HepG2 (cell line): ENCODE measurements around the gene HEXIM1. TPM values are rescaled to one million over a fixed set of nuclear protein-coding genes. Genes with fewer than 3 reads are reported as not detected.

Experiments
- ATAC-seq: fragments of 200-7000 bp; cut with Tn5 transposase; 3 replicates; pipeline ENCODE4 v1.9.1; 2020; ENCODE audit warnings: mild to moderate bottlenecking, moderate library complexity
- BruUV-seq: library from RNA; stranded (reverse); fragments of 400-500 nt; replicated peaks from 2 replicates; lab custom pipeline; 2021; lab: Mats Ljungman, UMichigan
- CTCF ChIA-PET: fragments of 300-600 bp; formaldehyde crosslinking; extraction: SDS; loops from one replicate; lab custom pipeline; 2021; ENCODE audit warnings: low total read pairs, inconsistent platforms, low intra/inter-chr PET ratio; lab: Yijun Ruan, JAX
- POLR2A ChIA-PET: fragments of 350-600 bp; sonication (Branson Sonifier 250); formaldehyde crosslinking; loops from one replicate; lab custom pipeline; 2020; ENCODE audit warnings: antibody characterized with exemption, inconsistent platforms; lab: Yijun Ruan, JAX
- DNase-seq: peaks from one replicate; pipeline ENCODE4 v3.0.0-alpha.2; 2015; ENCODE audit warnings: low spot score
- FAIRE-seq: peaks from 3 replicates; lab custom pipeline; 2011; peaks lifted over from hg19 to GRCh38; lab: Jason Lieb, UNC
- H2AFZ ChIP-seq: one replicate; pipeline ENCODE4 v1.6.1; 2011; ENCODE audit warnings: low read length, inconsistent platforms
- H3K27ac ChIP-seq: fragments of 300-600 bp; 3 replicates; pipeline ENCODE4 v1.8.0; 2011; ENCODE audit warnings: mixed run types, mild to moderate bottlenecking, mixed read lengths, low read length, inconsistent platforms; ENCODE audit not compliant: insufficient read depth; ENCODE audit errors: extremely low read length
- H3K27me3 ChIP-seq, 2 experiments: fragments of 200-600 bp in 1 of 2; 2 replicates in 1 of 2; 3 replicates in 1 of 2; pipeline versions ENCODE4 v1.6.0 to v1.8.0; 2011; ENCODE audit warnings: low read length in 2 of 2, mild to moderate bottlenecking in 2 of 2, moderate library complexity in 2 of 2, inconsistent platforms in 1 of 2; ENCODE audit not compliant: insufficient read depth in 2 of 2, control insufficient read depth in 1 of 2
- H3K36me3 ChIP-seq, 2 experiments: fragments of 200-600 bp in 1 of 2; replicated peaks in 1 of 2; 2 replicates in 1 of 2; 3 replicates in 1 of 2; pipeline versions ENCODE4 v1.5.1 to v1.8.0; 2011; ENCODE audit warnings: low read length in 2 of 2, inconsistent platforms in 1 of 2; ENCODE audit not compliant: insufficient read depth in 2 of 2, control insufficient read depth in 1 of 2
- H3K4me1 ChIP-seq: 2 replicates; pipeline ENCODE4 v1.5.1; 2012; ENCODE audit warnings: low read length, inconsistent platforms; ENCODE audit not compliant: insufficient read depth
- H3K4me2 ChIP-seq: 2 replicates; pipeline ENCODE4 v1.6.0; 2011; ENCODE audit warnings: low read depth, low read length, inconsistent platforms
- H3K4me3 ChIP-seq, 3 experiments: fragments of 200-600 bp in 1 of 3; sonication (generic), shearing (Covaris generic) in 1 of 3; replicated peaks in 1 of 3; 2 replicates each; pipeline ENCODE4 v1.5.1; 2011 to 2016; ENCODE audit warnings: low read length in 3 of 3, inconsistent platforms in 2 of 3, low read depth in 2 of 3, mild to moderate bottlenecking in 2 of 3, control low read depth in 1 of 3, mixed read lengths in 1 of 3; ENCODE audit not compliant: insufficient read depth in 1 of 3
- H3K79me2 ChIP-seq: one replicate; pipeline ENCODE4 v1.6.1; 2011; ENCODE audit warnings: low read length, inconsistent platforms; ENCODE audit not compliant: insufficient read depth
- H3K9ac ChIP-seq: 2 replicates; pipeline ENCODE4 v1.6.0; 2011; ENCODE audit warnings: mild to moderate bottlenecking, low read depth, low read length, inconsistent platforms; ENCODE audit not compliant: insufficient read depth
- H3K9me3 ChIP-seq: 2 replicates; pipeline ENCODE4 v1.5.1; 2012; ENCODE audit warnings: mild to moderate bottlenecking, low read length
- H4K20me1 ChIP-seq: 2 replicates; pipeline ENCODE4 v1.6.0; 2011; ENCODE audit warnings: inconsistent platforms, mild to moderate bottlenecking, low read length, moderate library complexity; ENCODE audit not compliant: insufficient read depth
- NPAS2 ChIP-seq: sonication (generic); formaldehyde crosslinking; IDR thresholded peaks from 2 replicates; pipeline ENCODE4 v1.8.0; 2022; ENCODE audit warnings: mild to moderate bottlenecking, missing genetic modification reagents, borderline replicate concordance
- POLR2AphosphoS2 ChIP-seq: IDR thresholded peaks from 2 replicates; pipeline ENCODE4 v1.6.1; 2011; ENCODE audit warnings: low read depth, low read length, improper control_type of control experiment
- RBM22 ChIP-seq: fragments of 200-400 bp; formaldehyde crosslinking; optimal IDR thresholded peaks from 2 replicates; pipeline ENCODE3; 2017; ENCODE audit warnings: mild to moderate bottlenecking, low read length, moderate library complexity
- SMARCE1 ChIP-seq: fragments of 450-650 bp; IDR thresholded peaks from 2 replicates; pipeline ENCODE4 v1.6.1; 2017; ENCODE audit warnings: borderline replicate concordance
- SP4 ChIP-seq: sonication (generic); formaldehyde crosslinking; IDR thresholded peaks from 2 replicates; pipeline ENCODE4 v1.8.1; 2023; ENCODE audit warnings: mild to moderate bottlenecking, missing genetic modification reagents
- STAG1 ChIP-seq: sonication (generic); formaldehyde crosslinking; IDR thresholded peaks from 2 replicates; pipeline ENCODE4 v1.4.0; 2020; ENCODE audit warnings: missing genetic modification reagents
- ZNF83 ChIP-seq: sonication (generic); formaldehyde crosslinking; IDR thresholded peaks from 2 replicates; pipeline ENCODE4 v1.4.0; 2020; ENCODE audit warnings: missing genetic modification reagents, mild to moderate bottlenecking, borderline replicate concordance
- WGBS: methylation state at CpG from one replicate; pipeline ENCODE4 v1.1.6; 2017; ENCODE audit warnings: low lambda C conversion rate; 5-methylcytosine and 5-hydroxymethylcytosine counted together
- in situ Hi-C: cut with HindIII; loops from 2 replicates; pipeline ENCODE4 v1.10.0; 2017; ENCODE audit warnings: low pct_unique_long_range_greater_than_20kb; ENCODE audit not compliant: extremely low pct_ligation_motif_present
- intact Hi-C: fragments of 100-400 bp; cut with micrococcal nuclease; formaldehyde crosslinking; loops from one replicate; pipeline ENCODE4 v1.10.0; 2022; ENCODE audit not compliant: unreplicated experiment
- polyA plus RNA-seq, 8 experiments: library from polyadenylated mRNA; depleted of rRNA in 3 of 8; stranded (reverse) in 7 of 8; unstranded in 1 of 8; fragments of >200 nt; fragmentation: Illumina TruSeq in 4 of 8; extraction: Trizol in 4 of 8; gene quantifications; 2 replicates each; pipeline versions ENCODE4 v1.2.1 to v1.2.3, GENCODE V29; 2011 to 2016; ENCODE audit warnings: low read depth in 4 of 8, missing spikeins in 1 of 8, mixed read lengths in 1 of 8; ENCODE audit not compliant: insufficient read depth in 1 of 8
- total RNA-seq, 5 experiments: library from RNA; depleted of rRNA; stranded (reverse); fragments of >200 nt; fragmentation: Illumina TruSeq; extraction: Trizol; gene quantifications; 2 replicates each; pipeline ENCODE4 v1.2.3, GENCODE V29; 2016; ENCODE audit warnings: low read depth in 1 of 5
- TF ChIP-seq, protein P1 (sequence below): sonication (generic); formaldehyde crosslinking; IDR thresholded peaks from 2 replicates; pipeline ENCODE4 v1.5.0; 2020; ENCODE audit warnings: mild to moderate bottlenecking, low read depth, missing genetic modification reagents, borderline replicate concordance
- TF ChIP-seq, protein P2 (sequence below), 2 experiments: IDR thresholded peaks; 2 replicates each; pipeline ENCODE4 v1.6.1; 2011 to 2012; ENCODE audit warnings: low read length in 2 of 2, borderline replicate concordance in 1 of 2, low read depth in 1 of 2, mild to moderate bottlenecking in 1 of 2, moderate library complexity in 1 of 2

The HEXIM1 gene
- total and polyA plus RNA-seq, 2 of the 13 experiments (the other 11 are each of a cell fraction or from before 2014, with no cell fraction given) = 10.5 to 16.6 TPM

GRCh38 chr17:45108051-45108450, 40.2 kb upstream of the HEXIM1 start:
- Histone ChIP-seq H3K4me2 (no peak overlapping the region), H3K9ac (no peak overlapping the region), H3K36me3 (peaks cover 37 to 52% of the 10 kb centered on the region in 2 experiments), H3K4me1 (peaks cover 36% of the 10 kb centered on the region), H3K27me3 (no peaks in the 10 kb centered on the region), H3K4me3 (no peak overlapping the region), H3K27ac (no peak overlapping the region), H3K9me3 (no peaks in the 10 kb centered on the region), H2AFZ (no peak overlapping the region), H3K79me2 (no peaks in the 10 kb centered on the region), H4K20me1 (no peaks in the 10 kb centered on the region)
- in situ Hi-C loops = loop anchor here (10.0 kb wide), 1 partner anchor 183 kb away; no protein-coding TSS in a partner anchor
- 74% methylated on average over 8 of the region's 9 CpGs for WGBS
- TF ChIP-seq POLR2AphosphoS2 (0 out of 2 replicates have a peak, but pooled peaks have one; percentile 13), SMARCE1 (no peak), NPAS2 (CRISPR knock-in tag) (no peak)
- FAIRE-seq (no peak), DNase-seq (no peak), ATAC-seq (no peak; the same call in 2 of the 3 replicates)
- CTCF ChIA-PET = interaction anchor here (1.9 kb wide), 1 partner anchor 25 kb away, joined by 12 read pairs; the partner anchor contains the start of gene PLCD3
- BruUV-seq = no TSS peak
- intact Hi-C loops = no loop called here
- POLR2A ChIA-PET = interaction anchor here (1.1 to 2.4 kb wide), 3 partner anchors 9 to 22 kb away, joined by 3 to 14 read pairs (median 14); no protein-coding TSS in a partner anchor

DNA sequence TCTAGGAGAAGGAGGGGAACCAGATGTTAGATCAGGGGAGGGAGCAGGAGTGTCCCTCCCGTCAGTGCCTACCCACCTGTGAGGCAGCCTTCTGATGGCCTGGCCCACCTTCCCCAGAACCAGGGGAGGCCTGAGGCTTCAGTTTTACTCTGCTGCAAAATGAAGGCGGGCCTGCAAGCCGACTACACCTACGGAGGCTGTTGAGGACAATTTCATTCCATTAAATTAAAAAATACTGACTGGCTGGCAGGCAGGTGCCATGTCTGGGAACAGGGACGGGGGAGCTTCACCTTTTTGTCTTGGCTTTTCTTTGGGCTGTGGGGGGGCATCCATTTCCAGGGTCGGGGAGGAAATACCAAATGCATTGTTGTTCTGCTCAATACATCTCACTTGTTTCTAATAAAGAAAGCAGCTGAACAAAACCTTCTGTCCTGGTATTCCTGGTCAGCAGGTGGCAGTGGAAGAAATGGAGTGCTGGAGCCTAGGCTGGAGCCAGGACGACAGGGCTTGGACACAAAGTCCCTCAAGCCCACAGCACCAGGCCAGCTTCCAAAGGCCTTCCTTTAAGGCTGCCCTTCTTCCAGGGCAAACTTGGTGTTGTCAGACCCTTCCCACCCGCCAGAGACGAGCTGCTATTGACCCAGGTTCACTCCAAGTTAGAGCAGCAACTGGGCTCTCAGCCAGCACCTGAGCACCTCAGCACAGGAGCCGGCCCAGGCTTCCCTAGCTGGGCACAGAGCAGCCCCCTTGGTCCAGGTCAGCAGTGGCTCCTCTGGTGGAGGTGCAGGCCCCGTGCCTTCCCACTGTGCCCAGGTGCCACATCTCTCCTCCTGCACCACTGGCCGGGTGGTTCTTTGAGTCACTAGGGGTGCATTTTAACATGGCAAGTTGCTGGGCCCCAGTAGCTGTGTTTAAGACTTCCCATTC, 39.4 kb upstream of the HEXIM1 start:
- peak; percentile 46 for FAIRE-seq
- in situ Hi-C loops = loop anchor here (10.0 kb wide), 1 partner anchor 184 kb away; no protein-coding TSS in a partner anchor
- CTCF ChIA-PET = interaction anchor here (0.7 to 1.9 kb wide), 2 partner anchors 24 to 27 kb away, joined by 4 to 12 read pairs; partner anchors contain the start of genes ACBD4 and PLCD3
- Histone ChIP-seq H3K4me2 (no peak overlapping the region), H3K27me3 (no peaks in the 10 kb centered on the region), H2AFZ (no peak overlapping the region), H3K79me2 (no peaks in the 10 kb centered on the region), H3K9me3 (no peaks in the 10 kb centered on the region), H3K9ac (no peak overlapping the region), H3K4me1 (peaks cover 45% of the 10 kb centered on the region), H3K27ac (peak overlapping the region; percentile 4), H3K36me3 (peaks cover 30 to 44% of the 10 kb centered on the region in 2 experiments), H3K4me3 (no peak overlapping the region), H4K20me1 (no peaks in the 10 kb centered on the region)
- no peak for DNase-seq
- ATAC-seq = peak; percentile 21
- BruUV-seq = TSS peak; percentile 18
- intact Hi-C loops = no loop called here
- WGBS = 85% methylated on average over 11 of the region's 12 CpGs
- POLR2A ChIA-PET = interaction anchor here (0.9 to 2.4 kb wide), 5 partner anchors 10 to 39 kb away, joined by 3 to 14 read pairs (median 4); partner anchors contain the start of gene HEXIM1
- TF ChIP-seq, protein P1, sequence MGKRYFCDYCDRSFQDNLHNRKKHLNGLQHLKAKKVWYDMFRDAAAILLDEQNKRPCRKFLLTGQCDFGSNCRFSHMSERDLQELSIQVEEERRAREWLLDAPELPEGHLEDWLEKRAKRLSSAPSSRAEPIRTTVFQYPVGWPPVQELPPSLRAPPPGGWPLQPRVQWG (CRISPR knock-in tag) = no peak
- TF ChIP-seq SP4 (CRISPR knock-in tag) (0 out of 2 replicates have a peak, but pooled peaks have one; percentile 32), RBM22 (peak; percentile 51), STAG1 (CRISPR knock-in tag) (peak; percentile 65), ZNF83 (CRISPR knock-in tag) (no peak)
- TF ChIP-seq, protein P2, sequence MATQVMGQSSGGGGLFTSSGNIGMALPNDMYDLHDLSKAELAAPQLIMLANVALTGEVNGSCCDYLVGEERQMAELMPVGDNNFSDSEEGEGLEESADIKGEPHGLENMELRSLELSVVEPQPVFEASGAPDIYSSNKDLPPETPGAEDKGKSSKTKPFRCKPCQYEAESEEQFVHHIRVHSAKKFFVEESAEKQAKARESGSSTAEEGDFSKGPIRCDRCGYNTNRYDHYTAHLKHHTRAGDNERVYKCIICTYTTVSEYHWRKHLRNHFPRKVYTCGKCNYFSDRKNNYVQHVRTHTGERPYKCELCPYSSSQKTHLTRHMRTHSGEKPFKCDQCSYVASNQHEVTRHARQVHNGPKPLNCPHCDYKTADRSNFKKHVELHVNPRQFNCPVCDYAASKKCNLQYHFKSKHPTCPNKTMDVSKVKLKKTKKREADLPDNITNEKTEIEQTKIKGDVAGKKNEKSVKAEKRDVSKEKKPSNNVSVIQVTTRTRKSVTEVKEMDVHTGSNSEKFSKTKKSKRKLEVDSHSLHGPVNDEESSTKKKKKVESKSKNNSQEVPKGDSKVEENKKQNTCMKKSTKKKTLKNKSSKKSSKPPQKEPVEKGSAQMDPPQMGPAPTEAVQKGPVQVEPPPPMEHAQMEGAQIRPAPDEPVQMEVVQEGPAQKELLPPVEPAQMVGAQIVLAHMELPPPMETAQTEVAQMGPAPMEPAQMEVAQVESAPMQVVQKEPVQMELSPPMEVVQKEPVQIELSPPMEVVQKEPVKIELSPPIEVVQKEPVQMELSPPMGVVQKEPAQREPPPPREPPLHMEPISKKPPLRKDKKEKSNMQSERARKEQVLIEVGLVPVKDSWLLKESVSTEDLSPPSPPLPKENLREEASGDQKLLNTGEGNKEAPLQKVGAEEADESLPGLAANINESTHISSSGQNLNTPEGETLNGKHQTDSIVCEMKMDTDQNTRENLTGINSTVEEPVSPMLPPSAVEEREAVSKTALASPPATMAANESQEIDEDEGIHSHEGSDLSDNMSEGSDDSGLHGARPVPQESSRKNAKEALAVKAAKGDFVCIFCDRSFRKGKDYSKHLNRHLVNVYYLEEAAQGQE (IDR thresholded peaks at IDR 0.05; ENCODE audit: borderline replicate concordance in 1 of 2, low read depth in 1 of 2, low read length in 2 of 2) = no peak
